Muscle of back (tissue), 11 donors: ENCODE results near the gene NRARP. TPM values are rescaled to one million over a fixed set of nuclear protein-coding genes. Genes with fewer than 3 reads are reported as not detected.

Experiments used
- DNase-seq, 3 donors: peaks; one replicate each; pipeline versions ENCODE4 v3.0.0 to v3.0.0-alpha.2; 2013
- polyA plus RNA-seq, 10 donors: library from polyadenylated mRNA; unstranded; fragments of 120-200 nt; gene quantifications; one replicate each; pipeline ENCODE4 v1.2.1, GENCODE V29; 2013; ENCODE audit not compliant: insufficient read length in 10 of 10

Gene NRARP
- polyA plus RNA-seq, 10 donors: 2.9 to 7.5 (median 4.8) TPM

- DNase-seq: no peak
Measured at GRCh38 chr9:137278721-137279711, 23.1 kb downstream of the NRARP start.

- DNase-seq: peak in 1 of 3 donors; percentile 55
Measured at GRCh38 chr9:137278061-137278701, 23.9 kb downstream of the NRARP start.

GRCh38 chr9:137277329-137278041, 24.6 kb downstream of the NRARP start, which contains the start of gene TOR4A:
TSS of gene TOR4A (plus strand) at chr9:137277726. CDS start at chr9:137278690, 964 bp downstream.
- peak in 2 of 3 donors; percentile 64 to 82 for DNase-seq

GRCh38 chr9:137276473-137277328, 25.4 kb downstream of the NRARP start:
- DNase-seq: peak; percentile 78 to 94 (median 84)

GRCh38 chr9:137275588-137276472, 26.2 kb downstream of the NRARP start:
- DNase-seq: no peak

GRCh38 chr9:137275203-137275587, 26.9 kb downstream of the NRARP start:
- no peak for DNase-seq

- DNase-seq: no peak
Measured at GRCh38 chr9:137273611-137274320, 28.3 kb downstream of the NRARP start.

GRCh38 chr9:137273095-137273490, 29.0 kb downstream of the NRARP start:
- no peak for DNase-seq

GRCh38 chr9:137272241-137273094, 29.6 kb downstream of the NRARP start:
- DNase-seq: no peak

GRCh38 chr9:137271696-137272076, 30.4 kb downstream of the NRARP start:
- no peak for DNase-seq

- DNase-seq: no peak
Measured at GRCh38 chr9:137270929-137271695, 31.0 kb downstream of the NRARP start.

GRCh38 chr9:137269231-137269772, 32.8 kb downstream of the NRARP start:
- no peak for DNase-seq

GRCh38 chr9:137268538-137269201, 33.4 kb downstream of the NRARP start:
- no peak for DNase-seq

- no peak for DNase-seq
Measured at GRCh38 chr9:137267933-137268355, 34.1 kb downstream of the NRARP start.

GRCh38 chr9:137266585-137267453, 35.3 kb downstream of the NRARP start:
- no peak for DNase-seq

GRCh38 chr9:137266162-137266527, 35.9 kb downstream of the NRARP start:
- no peak for DNase-seq
